Heart left ventricle (tissue), 16 donors: ENCODE measurements around the gene SLC22A23. TPM values are rescaled to one million over a fixed set of nuclear protein-coding genes. Genes with fewer than 3 reads are reported as not detected.
A peak's percentile ranks its signal among the peaks of the same experiment; 100 is the strongest.

Source experiments
- ATAC-seq, 4 donors: fragments of 200-7000 bp; cut with Tn5 transposase; one replicate each; pipeline ENCODE4 v1.9.1; 2020 to 2022; ENCODE audit warnings: moderate library complexity in 4 of 4, mild to moderate bottlenecking in 3 of 4, moderate number of reproducible peaks in 1 of 4
- DNase-seq, 5 donors: peaks; one replicate each; pipeline ENCODE4 v3.0.0-alpha.2; 2020
- H3K27ac ChIP-seq, 12 donors: fragments of 200-600 bp; sonication (generic) in 4 of 12; one replicate each; pipeline versions ENCODE4 v1.5.0 to v1.8.0; 2016 to 2022; ENCODE audit warnings: mild to moderate bottlenecking in 2 of 12
- H3K27me3 ChIP-seq, 9 donors: fragments of 200-600 bp; sonication (generic) in 2 of 9; one replicate each; pipeline versions ENCODE4 v1.5.1 to v1.8.0; 2016 to 2022; ENCODE audit warnings: mild to moderate bottlenecking in 3 of 9
- H3K36me3 ChIP-seq, 9 donors: fragments of 200-600 bp; sonication (generic) in 2 of 9; one replicate each; pipeline versions ENCODE4 v1.5.0 to v1.8.0; 2018 to 2022; ENCODE audit warnings: mild to moderate bottlenecking in 2 of 9
- H3K4me1 ChIP-seq, 12 donors: fragments of 200-600 bp; sonication (generic) in 4 of 12; one replicate each; pipeline versions ENCODE4 v1.5.0 to v1.8.0; 2016 to 2022; ENCODE audit warnings: mild to moderate bottlenecking in 3 of 12
- H3K4me3 ChIP-seq, 12 donors: fragments of 200-600 bp; sonication (generic) in 4 of 12; one replicate each; pipeline versions ENCODE4 v1.5.0 to v1.8.0; 2017 to 2022; ENCODE audit warnings: mild to moderate bottlenecking in 9 of 12, moderate library complexity in 4 of 12
- H3K9me3 ChIP-seq, 12 donors: fragments of 200-600 bp; sonication (generic) in 4 of 12; one replicate each; pipeline versions ENCODE4 v1.5.0 to v1.8.0; 2016 to 2022; ENCODE audit warnings: mild to moderate bottlenecking in 1 of 12
- CTCF ChIP-seq, 12 donors: fragments of 200-600 bp; sonication (generic) in 4 of 12; IDR thresholded peaks; one replicate each; pipeline versions ENCODE4 v1.5.0 to v1.8.0; 2018 to 2022; ENCODE audit warnings: antibody characterized with exemption in 12 of 12, mild to moderate bottlenecking in 5 of 12
- POLR2A ChIP-seq, 2 donors: fragments of 450-650 bp; IDR thresholded peaks; one replicate each; pipeline ENCODE4 v1.6.1; 2017; ENCODE audit warnings: antibody characterized with exemption in 2 of 2, mild to moderate bottlenecking in 2 of 2, moderate library complexity in 2 of 2
- WGBS, 4 donors: extraction: QIAGEN DNeasy Blood & Tissue Kit in 2 of 4; methylation state at CpG; one replicate each; pipeline versions ENCODE4 v1.1.5 to v1.1.7; 2013 to 2018; 5-methylcytosine and 5-hydroxymethylcytosine counted together
- intact Hi-C, 10 donors: fragments of 100-400 bp; cut with DNase I; formaldehyde crosslinking; loops; one replicate each; pipeline versions ENCODE4 v1.11.1 to v1.14.2; 2022
- polyA plus RNA-seq, 2 donors: library from polyadenylated mRNA; stranded (reverse); fragments of 200-250 nt; gene quantifications; one replicate each; pipeline ENCODE4 v1.2.3, GENCODE V29; 2013
- total RNA-seq, 9 donors: library from RNA; depleted of rRNA in 2 of 9; stranded (reverse); fragments of >200 nt in 2 of 9; fragmentation: NEBNext Ultra II Directional in 3 of 9; extraction: Animal tissue kit (Norgen Biotek cat#: 25700) in 3 of 9; gene quantifications; one replicate each; pipeline versions ENCODE4 v1.1.0 to v1.2.4, GENCODE V29; 2016 to 2023
- donor health status: ischemic (EF 13 %, LVEDD 7.1; RV severe dilation, severe dysfunction).
- donor health status: healthy with polysubstance abuse.
- donor health status: DM: no; HTN: yes; CAD: no.
- donor health status: DM: no; HTN: no; CAD: no.
- donor health status: ischemic (EF 25% LVEDD 6.9; RV normal size, moderate dysfunction).
- donor health status: ischemic (EF 25% LVEDD 5.7; RV mildly dilated, moderate dysfunction).
- donor health status: healthy.
- donor health status: DM: yes; HTN: yes; CAD: no.
- donor health status: ischemic (EF 35%, LVEDD 5.7; RV mildly dilated, moderate dysfunction).
- donor health status: nonischemic (EF 11% LVEDD 7.7; RV severe dilation, severe dysfunction).
- donor health status: DM: yes; HTN: yes; CAD: no.
- donor health status: PGD.
- donor health status: ischemic (EF 29% LVEDD 5.4; RV normal size, mild dysfunction).
- donor health status: nonischemic (EF 23%, LVEDD 6.1; RV moderate dilation, normal function).

Gene SLC22A23
- total and polyA plus RNA-seq, 11 donors = 2.9 to 12.4 (median 5.2) TPM

- Histone ChIP-seq H3K27ac (no peak overlapping the region), H3K4me1 (peaks cover 0 to 9% (median 0%) of the 10 kb centered on the region in 12 donors), H3K36me3 (no peaks in the 10 kb centered on the region), H3K4me3 (no peak overlapping the region), H3K27me3 (no peaks in the 10 kb centered on the region), H3K9me3 (no peaks in the 10 kb centered on the region)
- ATAC-seq = peak in 1 of 4 donors; percentile 18
- 65 to 76% (median 71%) methylated on average over 6 of the region's 6 CpGs for WGBS, 4 donors
- DNase-seq = no peak
- no peak for TF ChIP-seq CTCF (IDR thresholded peaks at IDR 0.05)
- TF ChIP-seq POLR2A (IDR thresholded peaks at IDR 0.05) = no peak
- intact Hi-C loops = no loop called here
Measured at GRCh38 chr6:3372912-3373554, 83.8 kb downstream of the SLC22A23 start.

DNA sequence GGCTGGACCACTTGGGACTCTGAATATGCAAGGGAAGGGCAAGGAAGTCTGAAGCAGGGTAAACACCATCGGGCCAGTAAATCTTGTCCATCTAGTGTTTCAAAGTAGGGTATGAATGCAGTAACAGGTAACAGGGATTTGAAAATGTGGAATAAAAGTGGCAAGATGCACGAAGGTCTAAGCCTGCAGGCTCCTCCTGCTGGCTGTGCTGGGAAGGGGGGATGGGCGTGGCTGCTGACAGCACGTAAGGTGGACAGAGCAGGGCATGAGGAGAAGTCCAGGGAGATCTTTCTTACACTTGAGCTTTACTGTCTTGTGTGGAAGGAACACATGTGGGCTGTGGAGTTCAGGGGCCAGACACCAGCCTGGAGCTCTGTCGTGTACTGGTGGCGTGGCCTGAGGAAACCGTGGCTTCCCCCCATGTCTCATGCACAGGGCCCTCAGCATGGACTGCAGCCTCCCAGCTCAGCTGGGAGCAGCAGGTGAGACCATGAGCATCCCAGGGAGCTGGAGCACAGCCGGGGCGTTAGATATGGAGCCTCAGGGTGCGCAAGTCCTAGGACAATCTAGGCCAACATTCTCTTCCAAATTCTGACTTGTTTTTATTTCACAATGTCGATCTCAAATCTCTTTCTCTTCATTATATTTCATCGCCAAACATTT is 84.5 kb downstream of the SLC22A23 start:
- ATAC-seq = no peak

GRCh38 chr6:3371222-3371949 is 85.5 kb downstream of the SLC22A23 start:
- TF ChIP-seq POLR2A (IDR thresholded peaks at IDR 0.05) (no peak), CTCF (IDR thresholded peaks at IDR 0.05) (no peak)
- Histone ChIP-seq H3K4me3 (no peak overlapping the region), H3K27me3 (no peaks in the 10 kb centered on the region), H3K4me1 (peaks cover 0 to 17% (median 0%) of the 10 kb centered on the region in 12 donors), H3K36me3 (no peaks in the 10 kb centered on the region), H3K9me3 (no peaks in the 10 kb centered on the region), H3K27ac (no peak overlapping the region)
- WGBS, 4 donors = 93 to 97% (median 95%) methylated on average over 5 of the region's 5 CpGs
- intact Hi-C loops = no loop called here
- ATAC-seq (no peak), DNase-seq (no peak)

More for the DNA sequence above, 84.5 kb downstream of the SLC22A23 start:
- Histone ChIP-seq H3K4me1 (peaks cover 0 to 15% (median 0%) of the 10 kb centered on the region in 12 donors), H3K36me3 (no peaks in the 10 kb centered on the region), H3K27me3 (no peaks in the 10 kb centered on the region), H3K4me3 (no peak overlapping the region), H3K9me3 (no peaks in the 10 kb centered on the region), H3K27ac (no peak overlapping the region)
- TF ChIP-seq POLR2A (IDR thresholded peaks at IDR 0.05) = no peak
- peak in 1 of 12 donors; percentile 9 for TF ChIP-seq CTCF (IDR thresholded peaks at IDR 0.05)
- no peak for DNase-seq
- intact Hi-C loops = no loop called here
- WGBS, 4 donors = 86 to 93% (median 93%) methylated on average over 12 of the region's 12 CpGs
